PC-9 (cell line): ENCODE measurements around the gene SMOC2. TPM values are rescaled to one million over a fixed set of nuclear protein-coding genes. Genes with fewer than 3 reads are reported as not detected.
"Not testable (repeated sequence)": the region's sequence is repeated elsewhere in the genome, so short reads cannot be mapped to it uniquely, and the experiment has no call there.

Source experiments
- BruUV-seq: library from RNA; stranded (reverse); fragments of 400-500 nt; replicated peaks from 2 replicates; lab custom pipeline; 2021; lab: Mats Ljungman, UMichigan
- CTCF ChIA-PET: fragments of 300-600 bp; sonication (Branson Sonifier 250); formaldehyde crosslinking; loops from one replicate; lab custom pipeline; 2022; ENCODE audit warnings: antibody characterized with exemption; lab: Charles Lee
- POLR2A ChIA-PET: fragments of 300-600 bp; sonication (Branson Sonifier 250); formaldehyde crosslinking; loops from one replicate; lab custom pipeline; 2022; ENCODE audit warnings: antibody characterized with exemption; ENCODE audit not compliant: unreplicated experiment; lab: Charles Lee
- DNase-seq, 2 experiments: peaks; one replicate each; pipeline versions ENCODE4 v3.0.0 to v3.0.0-alpha.2; 2015 to 2022; ENCODE audit warnings: mixed read lengths in 1 of 2
- H2AFZ ChIP-seq: fragments of 200-600 bp; sonication (generic); 2 replicates; pipeline ENCODE4 v1.8.1; 2017; ENCODE audit warnings: antibody characterized with exemption
- H3F3A ChIP-seq: fragments of 200-600 bp; sonication (generic); 2 replicates; pipeline ENCODE4 v1.8.1; 2017; ENCODE audit warnings: antibody characterized with exemption, mild to moderate bottlenecking, low read depth; ENCODE audit not compliant: insufficient read depth
- H3K27ac ChIP-seq: fragments of 200-600 bp; sonication (generic); 2 replicates; pipeline ENCODE4 v1.6.1; 2016; ENCODE audit warnings: mixed run types
- H3K27me3 ChIP-seq: fragments of 200-600 bp; sonication (generic); 2 replicates; pipeline ENCODE4 v1.6.1; 2016; ENCODE audit warnings: low read depth, mixed run types; ENCODE audit not compliant: insufficient read depth
- H3K36me3 ChIP-seq: fragments of 200-600 bp; sonication (generic); 2 replicates; pipeline ENCODE4 v1.6.1; 2016; ENCODE audit warnings: low read depth, mixed run types
- H3K4me1 ChIP-seq: fragments of 200-600 bp; sonication (generic); replicated peaks from 2 replicates; pipeline ENCODE4 v1.6.1; 2016; ENCODE audit warnings: mixed run types; ENCODE audit not compliant: insufficient read depth
- H3K4me2 ChIP-seq: fragments of 200-600 bp; sonication (generic); 2 replicates; pipeline ENCODE4 v1.6.1; 2017; ENCODE audit warnings: mixed run types
- H3K4me3 ChIP-seq: fragments of 200-600 bp; sonication (generic); 2 replicates; pipeline ENCODE4 v1.6.1; 2016; ENCODE audit warnings: mixed run types
- H3K79me2 ChIP-seq: fragments of 200-600 bp; sonication (generic); 2 replicates; pipeline ENCODE4 v1.6.1; 2017; ENCODE audit warnings: low read depth, mixed run types
- H3K9me2 ChIP-seq: fragments of 200-600 bp; sonication (generic); 2 replicates; pipeline ENCODE4 v1.8.1; 2017; ENCODE audit warnings: mild to moderate bottlenecking; ENCODE audit not compliant: insufficient read depth
- H3K9me3 ChIP-seq: fragments of 200-600 bp; sonication (generic); 2 replicates; pipeline ENCODE4 v1.8.1; 2016; ENCODE audit warnings: low read depth; ENCODE audit not compliant: insufficient read depth
- H4K20me1 ChIP-seq: fragments of 200-600 bp; sonication (generic); 2 replicates; pipeline ENCODE4 v1.8.1; 2017; ENCODE audit not compliant: insufficient read depth
- EZH2 ChIP-seq: fragments of 200-600 bp; sonication (generic); IDR thresholded peaks from 2 replicates; pipeline ENCODE4 v1.8.0; 2017; ENCODE audit warnings: antibody characterized with exemption, low read depth
- intact Hi-C: fragments of 100-400 bp; cut with micrococcal nuclease; formaldehyde crosslinking; loops from one replicate; pipeline ENCODE4 v1.10.0; 2022; ENCODE audit not compliant: unreplicated experiment
- total RNA-seq: library from RNA; stranded (reverse); gene quantifications from 2 replicates; pipeline ENCODE4 v1.2.3, GENCODE V29; 2021
- TF ChIP-seq, protein P1 (sequence below): fragments of 200-600 bp; sonication (generic); conservative IDR thresholded peaks from 2 replicates; pipeline ENCODE4 v1.6.1; 2017; ENCODE audit warnings: mixed run types, antibody characterized with exemption, mild to moderate bottlenecking, moderate library complexity

SMOC2 gene
- total RNA-seq, 1 experiment from 2014 or later = not detected

DNA sequence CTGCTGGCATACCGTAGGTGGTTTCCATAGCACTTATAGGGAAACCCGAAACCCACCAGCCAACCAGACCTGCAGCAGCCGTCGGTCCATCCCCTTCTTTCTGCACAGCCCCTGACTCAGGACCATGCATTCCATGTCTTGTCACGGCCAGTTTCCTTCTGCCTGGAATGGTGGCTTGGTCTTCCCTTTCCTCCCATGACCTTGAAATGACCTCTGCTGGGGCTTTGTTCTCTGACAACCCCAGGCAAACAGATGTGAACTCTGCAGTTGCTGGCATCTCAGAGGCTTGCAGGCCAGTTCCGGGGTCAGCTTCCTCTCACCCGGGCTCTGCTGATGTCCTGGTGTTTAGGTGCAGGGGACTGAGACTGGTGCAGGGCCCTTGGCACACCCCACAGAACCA is 250.8 kb downstream of the SMOC2 start:
- Histone ChIP-seq H3K4me3 (no peak overlapping the region), H3K27me3 (no peaks in the 10 kb centered on the region), H4K20me1 (no peaks in the 10 kb centered on the region), H3F3A (peaks cover 28% of the 10 kb centered on the region), H3K9me3 (peaks cover 11% of the 10 kb centered on the region), H3K9me2 (no peaks in the 10 kb centered on the region), H2AFZ (no peak overlapping the region), H3K36me3 (no peaks in the 10 kb centered on the region), H3K4me2 (no peak overlapping the region), H3K79me2 (no peaks in the 10 kb centered on the region), H3K4me1 (peaks cover 40% of the 10 kb centered on the region), H3K27ac (no peak overlapping the region)
- POLR2A ChIA-PET = no interaction called here
- CTCF ChIA-PET = no interaction called here
- intact Hi-C loops = no loop called here
- no TSS peak for BruUV-seq
- DNase-seq = no peak
- TF ChIP-seq, protein P1, sequence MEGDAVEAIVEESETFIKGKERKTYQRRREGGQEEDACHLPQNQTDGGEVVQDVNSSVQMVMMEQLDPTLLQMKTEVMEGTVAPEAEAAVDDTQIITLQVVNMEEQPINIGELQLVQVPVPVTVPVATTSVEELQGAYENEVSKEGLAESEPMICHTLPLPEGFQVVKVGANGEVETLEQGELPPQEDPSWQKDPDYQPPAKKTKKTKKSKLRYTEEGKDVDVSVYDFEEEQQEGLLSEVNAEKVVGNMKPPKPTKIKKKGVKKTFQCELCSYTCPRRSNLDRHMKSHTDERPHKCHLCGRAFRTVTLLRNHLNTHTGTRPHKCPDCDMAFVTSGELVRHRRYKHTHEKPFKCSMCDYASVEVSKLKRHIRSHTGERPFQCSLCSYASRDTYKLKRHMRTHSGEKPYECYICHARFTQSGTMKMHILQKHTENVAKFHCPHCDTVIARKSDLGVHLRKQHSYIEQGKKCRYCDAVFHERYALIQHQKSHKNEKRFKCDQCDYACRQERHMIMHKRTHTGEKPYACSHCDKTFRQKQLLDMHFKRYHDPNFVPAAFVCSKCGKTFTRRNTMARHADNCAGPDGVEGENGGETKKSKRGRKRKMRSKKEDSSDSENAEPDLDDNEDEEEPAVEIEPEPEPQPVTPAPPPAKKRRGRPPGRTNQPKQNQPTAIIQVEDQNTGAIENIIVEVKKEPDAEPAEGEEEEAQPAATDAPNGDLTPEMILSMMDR = no peak
- no peak for TF ChIP-seq EZH2

GRCh38 chr6:168692193-168692914 is 251.4 kb downstream of the SMOC2 start:
- Histone ChIP-seq H3F3A (peaks cover 22% of the 10 kb centered on the region), H3K4me3 (no peak overlapping the region), H3K79me2 (no peaks in the 10 kb centered on the region), H4K20me1 (no peaks in the 10 kb centered on the region), H3K9me3 (peaks cover 11% of the 10 kb centered on the region), H3K4me1 (peaks cover 34% of the 10 kb centered on the region), H3K27me3 (no peaks in the 10 kb centered on the region), H3K4me2 (no peak overlapping the region), H2AFZ (no peak overlapping the region), H3K36me3 (no peaks in the 10 kb centered on the region), H3K27ac (no peak overlapping the region), H3K9me2 (no peaks in the 10 kb centered on the region)
- intact Hi-C loops = no loop called here
- CTCF ChIA-PET = no interaction called here
- no TSS peak for BruUV-seq
- TF ChIP-seq, protein P1 = no peak
- TF ChIP-seq EZH2 = no peak
- POLR2A ChIA-PET = no interaction called here
- DNase-seq = no peak

GRCh38 chr6:168692915-168693257 is 251.9 kb downstream of the SMOC2 start:
- Histone ChIP-seq H3F3A (peaks cover 17% of the 10 kb centered on the region), H3K4me1 (peaks cover 29% of the 10 kb centered on the region), H3K9me3 (peaks cover 11% of the 10 kb centered on the region)
- H3K27me3 ChIP-seq, intact Hi-C loops, H2AFZ ChIP-seq, CTCF ChIA-PET, POLR2A ChIA-PET, H3K27ac ChIP-seq, H3K4me2 ChIP-seq, H4K20me1 ChIP-seq, BruUV-seq, H3K79me2 ChIP-seq, H3K4me3 ChIP-seq, DNase-seq, H3K36me3 ChIP-seq, H3K9me2 ChIP-seq: not testable (repeated sequence)

GRCh38 chr6:168694797-168695196 is 253.8 kb downstream of the SMOC2 start:
- H3K27me3 ChIP-seq, H3K27ac ChIP-seq, H3K36me3 ChIP-seq, BruUV-seq, H4K20me1 ChIP-seq, H3K4me3 ChIP-seq, H3K4me1 ChIP-seq, H3F3A ChIP-seq, POLR2A ChIA-PET, CTCF ChIA-PET, DNase-seq, H3K79me2 ChIP-seq, intact Hi-C loops, H2AFZ ChIP-seq, H3K4me2 ChIP-seq, H3K9me2 ChIP-seq: not testable (repeated sequence)
- peaks cover 11% of the 10 kb centered on the region for H3K9me3 ChIP-seq
